DMS53 treated with DMSO at 0.1 percent for 48 hours (cell line): ENCODE results near the gene ERRFI1.

Experiments
- DNase-seq: peaks from one replicate; lab custom pipeline; 2025; ENCODE audit not compliant: unreplicated experiment; lab: John Stamatoyannopoulos, UW

Gene ERRFI1

GRCh38 chr1:8043621-8044020 is 17.5 kb upstream of the ERRFI1 start:
- no peak for DNase-seq

GRCh38 chr1:8042134-8042533 is 16.0 kb upstream of the ERRFI1 start:
- no peak for DNase-seq

- peak; percentile 86 for DNase-seq
Observed at GRCh38 chr1:8040586-8040985, 14.5 kb upstream of the ERRFI1 start.

GRCh38 chr1:8039071-8039470 is 13.0 kb upstream of the ERRFI1 start:
- no peak for DNase-seq

- no peak for DNase-seq
Observed at GRCh38 chr1:8035289-8035688, 9.2 kb upstream of the ERRFI1 start.

- no peak for DNase-seq
Observed at GRCh38 chr1:8033322-8033721, 7.2 kb upstream of the ERRFI1 start.

DNA sequence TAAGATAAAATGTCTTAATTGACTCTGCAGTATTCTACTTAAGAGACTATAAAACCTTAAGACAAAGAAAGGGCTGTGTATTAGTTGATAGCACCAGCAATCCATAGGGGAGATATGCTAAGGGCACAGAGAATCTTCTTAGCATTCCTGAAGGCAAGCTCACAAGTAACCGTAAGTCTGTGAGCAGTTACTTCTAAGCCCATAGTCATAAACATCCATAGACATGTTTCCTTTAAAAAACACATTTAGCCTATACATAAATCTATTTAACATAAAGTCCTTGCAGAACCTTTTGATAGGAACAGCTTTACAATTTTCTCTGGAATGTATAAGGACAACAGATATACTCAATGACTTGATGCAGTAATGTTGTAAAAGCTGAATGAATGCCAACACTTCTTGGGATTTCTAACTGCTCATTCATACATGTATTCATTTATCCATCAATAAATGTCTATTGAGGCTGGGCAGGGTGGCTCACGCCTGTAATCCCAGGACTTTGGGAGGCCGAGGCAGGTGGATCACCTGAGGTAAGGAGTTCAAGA is 6.3 kb upstream of the ERRFI1 start:
- no peak for DNase-seq

DNA sequence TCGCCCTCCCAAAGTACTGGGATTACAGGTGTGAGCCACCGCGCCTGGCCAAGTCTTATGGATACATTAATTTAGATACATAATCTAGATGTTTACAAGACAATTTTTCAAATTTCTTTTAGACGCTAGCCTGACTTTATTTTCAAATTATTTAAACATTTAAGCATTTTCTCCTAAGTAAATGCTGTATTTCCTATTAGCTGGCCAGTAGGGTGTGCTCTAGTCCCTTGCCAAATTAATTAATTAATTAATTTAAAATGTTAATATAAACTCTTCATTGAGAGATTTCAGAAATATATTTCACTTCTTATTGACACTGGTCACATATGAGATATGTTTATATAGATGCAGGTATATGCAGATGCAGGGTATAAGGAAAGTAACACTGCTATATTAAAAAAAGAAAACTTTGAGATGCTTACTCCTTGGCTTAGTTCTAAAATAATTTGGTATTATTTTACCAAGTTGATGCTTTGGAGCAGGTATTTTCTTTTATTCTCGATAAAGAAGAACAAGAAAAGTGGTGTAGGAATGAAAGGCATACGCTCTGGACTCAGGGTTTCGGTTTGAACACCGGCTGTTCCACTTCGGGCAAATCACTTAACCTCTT is 5.2 kb upstream of the ERRFI1 start:
- DNase-seq = peak; percentile 66

- no peak for DNase-seq
Observed at GRCh38 chr1:8028571-8028910, 2.4 kb upstream of the ERRFI1 start.

DNA sequence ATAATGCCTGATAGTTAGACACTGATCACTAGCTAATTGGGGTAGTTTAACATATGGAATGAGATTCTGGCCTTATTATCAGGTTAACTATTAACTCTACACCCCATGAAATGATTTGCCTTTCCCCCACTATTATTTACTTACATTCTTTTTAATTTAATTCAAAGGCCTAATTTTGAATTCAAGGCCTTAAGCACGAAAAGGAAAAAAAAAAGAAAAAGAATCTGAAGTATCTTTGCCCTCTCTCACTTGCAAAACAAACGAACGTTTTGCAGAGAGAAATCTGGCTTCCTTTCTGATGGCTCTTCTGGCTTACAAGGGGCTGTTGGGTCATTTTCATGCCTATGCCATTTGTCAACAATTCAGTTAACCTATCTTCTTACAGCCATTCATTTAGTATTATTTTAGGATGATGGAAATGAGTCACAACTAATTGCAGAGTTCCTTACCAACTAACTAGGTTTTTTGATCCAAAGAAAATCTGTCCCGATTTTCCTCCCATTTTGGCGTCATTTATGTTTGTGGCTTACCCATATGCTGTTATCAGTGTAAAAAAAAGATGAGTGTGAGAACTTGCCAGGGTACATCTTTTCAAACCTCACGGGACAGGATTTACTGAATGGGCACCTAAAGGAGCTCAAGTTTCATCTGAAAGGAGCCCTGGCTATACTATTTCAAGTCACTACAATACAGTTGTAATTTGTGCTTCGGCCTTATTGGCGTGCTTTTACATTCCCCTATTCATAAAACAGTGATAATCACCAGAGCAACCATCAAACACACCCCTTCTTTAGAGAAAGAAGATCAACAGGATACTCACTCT is 1.9 kb upstream of the ERRFI1 start:
- DNase-seq = peak; percentile 60

- peak; percentile 53 for DNase-seq
Observed at GRCh38 chr1:8026976-8027747, 1.1 kb upstream of the ERRFI1 start.

DNA sequence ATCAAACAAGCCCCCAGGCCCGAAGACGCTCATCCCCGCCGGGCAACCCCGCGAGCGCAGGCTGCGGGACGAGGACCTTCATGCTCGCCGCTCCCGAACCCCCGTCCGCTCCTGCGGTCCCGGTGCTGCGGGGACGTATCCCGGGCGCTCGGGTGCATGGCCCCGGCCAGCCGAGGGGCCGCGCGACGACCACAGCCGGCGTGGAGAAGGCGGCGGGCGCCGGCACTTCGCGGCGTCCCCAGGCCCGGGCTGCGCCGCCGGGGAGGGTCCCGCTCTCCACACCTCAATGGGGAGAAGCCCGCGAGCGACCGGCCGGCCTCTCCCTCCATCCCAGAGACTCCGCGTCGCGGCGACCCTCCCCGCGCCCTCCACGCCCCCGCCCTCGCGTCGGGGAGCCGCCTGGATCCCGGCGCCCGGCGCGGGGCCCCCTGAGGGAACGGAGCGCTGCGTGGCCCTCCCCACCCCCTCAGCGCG is 401 bp downstream of the ERRFI1 start:
- no peak for DNase-seq

- no peak for DNase-seq
Observed at GRCh38 chr1:8025061-8025670, 943 bp downstream of the ERRFI1 start.

- DNase-seq = no peak
Observed at GRCh38 chr1:8024329-8024728, 1.8 kb downstream of the ERRFI1 start.

DNA sequence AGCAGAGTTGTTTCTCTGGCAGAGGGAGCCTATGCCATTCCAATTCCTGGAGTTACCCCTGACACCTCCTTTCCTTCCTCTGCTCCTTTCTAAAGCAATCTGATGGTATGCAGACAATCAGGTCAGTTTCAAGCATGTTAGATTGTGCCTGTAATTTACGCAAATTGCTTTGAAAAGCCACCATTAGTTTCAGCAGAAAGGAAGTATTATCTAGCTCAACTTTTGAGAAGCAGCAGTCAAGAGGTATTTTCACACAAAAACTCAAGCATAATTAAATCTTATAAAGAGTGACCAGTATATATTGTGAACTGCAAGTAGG is 2.2 kb downstream of the ERRFI1 start:
- DNase-seq = no peak

DNA sequence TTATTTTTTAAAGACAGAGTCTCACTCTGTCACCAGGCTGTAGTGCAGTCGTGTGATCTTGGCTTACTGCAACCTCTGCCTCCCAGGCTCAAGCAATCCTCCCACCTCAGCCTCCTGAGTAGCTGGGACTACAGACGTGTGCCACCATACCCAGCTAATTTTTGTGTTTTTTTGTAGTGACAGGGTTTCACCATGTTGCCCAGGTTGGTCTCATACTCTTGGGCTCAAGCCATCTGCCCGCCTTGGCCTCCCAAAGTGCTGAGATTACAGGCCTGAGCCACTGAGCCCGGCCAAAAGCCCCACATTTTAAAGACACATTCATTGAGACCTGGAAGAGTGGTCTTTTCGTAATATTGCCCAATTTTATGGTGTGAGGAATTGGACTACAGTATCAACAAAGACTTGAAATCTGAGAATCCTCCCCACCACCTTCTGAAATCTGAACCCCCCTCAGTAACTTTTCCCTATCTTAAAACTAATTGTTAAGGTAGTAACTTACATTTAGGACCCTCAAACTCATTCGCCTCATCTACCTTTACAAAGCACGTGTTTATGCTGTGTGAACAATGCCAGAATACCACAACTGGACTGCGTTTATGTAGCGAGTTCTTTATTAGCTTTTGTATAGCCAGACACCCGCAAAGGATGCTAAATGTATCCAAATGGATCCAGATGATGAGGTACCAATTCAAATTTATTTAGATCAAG is 2.7 kb downstream of the ERRFI1 start:
- DNase-seq = no peak

- DNase-seq = no peak
Observed at GRCh38 chr1:8022395-8023286, 3.5 kb downstream of the ERRFI1 start.

DNA sequence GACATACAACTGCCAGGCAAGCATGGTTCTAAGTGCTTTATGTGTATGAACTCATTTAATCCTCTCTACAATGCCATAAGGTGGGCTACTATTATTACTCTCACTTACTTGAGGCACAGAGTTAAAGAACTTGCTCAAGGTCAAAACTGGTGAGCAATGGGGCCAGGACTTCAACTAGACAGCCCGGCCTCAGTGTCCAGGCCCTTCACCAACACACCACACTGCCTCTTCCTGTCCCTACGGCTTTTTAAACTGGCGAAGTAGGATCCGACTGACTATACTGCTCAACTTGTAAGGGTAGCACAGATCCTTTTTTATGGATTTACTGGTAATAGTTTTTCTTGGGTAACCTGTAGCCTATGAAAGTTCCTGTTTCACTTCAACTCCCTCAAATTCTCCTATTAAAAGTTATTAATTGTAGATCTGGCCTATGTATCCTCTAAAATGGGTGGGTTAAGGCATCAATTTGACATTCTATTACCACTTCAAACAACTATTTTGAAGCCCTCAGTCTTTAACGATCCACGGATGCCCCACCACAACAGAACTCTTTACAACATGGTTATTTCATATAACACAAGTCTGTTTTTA is 4.3 kb downstream of the ERRFI1 start:
- no peak for DNase-seq

GRCh38 chr1:8020032-8020431 is 6.1 kb downstream of the ERRFI1 start:
- DNase-seq = peak; percentile 74
